Sigmoid colon (tissue), 7 donors: ENCODE measurements around the gene LINGO4. TPM values are rescaled to one million over a fixed set of nuclear protein-coding genes. Genes with fewer than 3 reads are reported as not detected.

Experiments
- DNase-seq: peaks from one replicate; pipeline ENCODE4 v3.0.0-alpha.2; 2019
- H3K27ac ChIP-seq, 4 donors: fragments of 200-600 bp; sonication (generic); one replicate each; pipeline ENCODE4 v1.5.1; 2016 to 2019; ENCODE audit warnings: mild to moderate bottlenecking in 1 of 4
- H3K27me3 ChIP-seq, 3 donors: fragments of 200-600 bp; sonication (generic); one replicate each; pipeline ENCODE4 v1.5.1; 2019; ENCODE audit warnings: mild to moderate bottlenecking in 1 of 3
- H3K36me3 ChIP-seq, 4 donors: fragments of 200-600 bp; sonication (generic); one replicate each; pipeline ENCODE4 v1.5.1; 2016 to 2019
- H3K4me1 ChIP-seq, 4 donors: fragments of 200-600 bp; sonication (generic); one replicate each; pipeline ENCODE4 v1.5.1; 2017 to 2019
- H3K4me3 ChIP-seq, 4 donors: fragments of 200-600 bp; sonication (generic); one replicate each; pipeline ENCODE4 v1.5.1; 2017 to 2019; ENCODE audit warnings: mild to moderate bottlenecking in 2 of 4, moderate library complexity in 1 of 4
- H3K9me3 ChIP-seq, 4 donors: fragments of 200-600 bp in 3 of 4; sonication (generic) in 3 of 4; one replicate each; pipeline versions ENCODE4 v1.5.1 to v1.6.1; 2013 to 2019
- EP300 ChIP-seq, 4 donors: sonication (generic); formaldehyde crosslinking; IDR thresholded peaks; one replicate each; pipeline ENCODE4 v1.6.1; 2017; ENCODE audit warnings: antibody characterized with exemption in 4 of 4
- POLR2A ChIP-seq, 2 donors: fragments of 450-650 bp; IDR thresholded peaks; one replicate each; pipeline ENCODE4 v1.6.1; 2016; ENCODE audit warnings: antibody characterized with exemption in 2 of 2, mild to moderate bottlenecking in 2 of 2, moderate library complexity in 2 of 2
- POLR2AphosphoS5 ChIP-seq, 4 donors: sonication (generic); formaldehyde crosslinking; IDR thresholded peaks; one replicate each; pipeline ENCODE4 v1.6.1; 2017; ENCODE audit warnings: antibody characterized with exemption in 4 of 4
- WGBS, 2 donors: extraction: QIAGEN DNeasy Blood & Tissue Kit; methylation state at CpG; one replicate each; pipeline ENCODE4 v1.1.7; 2013; 5-methylcytosine and 5-hydroxymethylcytosine counted together
- intact Hi-C: fragments of 100-400 bp; cut with DNase I; formaldehyde crosslinking; loops from one replicate; pipeline ENCODE4 v1.15.1; 2023
- polyA plus RNA-seq, 3 donors: library from polyadenylated mRNA; stranded (reverse); fragments of 200-250 nt; gene quantifications; one replicate each; pipeline ENCODE4 v1.2.3, GENCODE V29; 2013
- total RNA-seq, 4 donors: library from RNA; depleted of rRNA; stranded (reverse); fragments of >200 nt; gene quantifications; one replicate each; pipeline ENCODE4 v1.1.0, GENCODE V29; 2016
- TF ChIP-seq, protein P1 (sequence below), 4 experiments: fragments of 450-650 bp in 3 of 4; fragments of 200-600 bp in 1 of 4; IDR thresholded peaks; one replicate each; pipeline ENCODE4 v1.5.1; 2016 to 2019; ENCODE audit warnings: antibody characterized with exemption in 4 of 4, mild to moderate bottlenecking in 3 of 4, moderate library complexity in 2 of 4
- donor health status: healthy with polysubstance abuse.
- donor health status: Bipolar disorder and iron deficiency.
- donor health status: healthy.

The LINGO4 gene
- total and polyA plus RNA-seq, 7 donors, result 0.13 to 0.16 TPM; not detected in 5

DNA sequence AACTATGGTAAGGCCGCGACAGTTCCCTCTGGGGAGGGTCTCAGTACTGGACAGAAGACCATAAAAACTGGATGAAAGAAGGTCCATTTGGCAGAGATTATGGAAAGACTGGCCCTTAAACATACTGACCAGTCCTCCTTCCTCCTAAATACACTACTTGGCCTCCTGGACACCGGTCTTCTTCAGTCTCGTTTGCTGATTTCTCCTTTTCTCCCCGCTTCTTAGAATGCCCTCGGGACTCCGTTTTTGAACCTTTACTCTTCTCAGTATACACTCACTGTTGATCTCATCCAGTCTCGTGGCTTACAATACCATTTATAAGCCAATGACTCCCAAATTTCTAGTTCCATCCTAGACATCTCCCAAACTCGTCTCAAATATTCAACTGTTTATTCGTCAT is 41.2 kb downstream of the LINGO4 start:
- peak overlapping the region; percentile 62 to 83 (median 74) for H3K4me3 ChIP-seq

DNA sequence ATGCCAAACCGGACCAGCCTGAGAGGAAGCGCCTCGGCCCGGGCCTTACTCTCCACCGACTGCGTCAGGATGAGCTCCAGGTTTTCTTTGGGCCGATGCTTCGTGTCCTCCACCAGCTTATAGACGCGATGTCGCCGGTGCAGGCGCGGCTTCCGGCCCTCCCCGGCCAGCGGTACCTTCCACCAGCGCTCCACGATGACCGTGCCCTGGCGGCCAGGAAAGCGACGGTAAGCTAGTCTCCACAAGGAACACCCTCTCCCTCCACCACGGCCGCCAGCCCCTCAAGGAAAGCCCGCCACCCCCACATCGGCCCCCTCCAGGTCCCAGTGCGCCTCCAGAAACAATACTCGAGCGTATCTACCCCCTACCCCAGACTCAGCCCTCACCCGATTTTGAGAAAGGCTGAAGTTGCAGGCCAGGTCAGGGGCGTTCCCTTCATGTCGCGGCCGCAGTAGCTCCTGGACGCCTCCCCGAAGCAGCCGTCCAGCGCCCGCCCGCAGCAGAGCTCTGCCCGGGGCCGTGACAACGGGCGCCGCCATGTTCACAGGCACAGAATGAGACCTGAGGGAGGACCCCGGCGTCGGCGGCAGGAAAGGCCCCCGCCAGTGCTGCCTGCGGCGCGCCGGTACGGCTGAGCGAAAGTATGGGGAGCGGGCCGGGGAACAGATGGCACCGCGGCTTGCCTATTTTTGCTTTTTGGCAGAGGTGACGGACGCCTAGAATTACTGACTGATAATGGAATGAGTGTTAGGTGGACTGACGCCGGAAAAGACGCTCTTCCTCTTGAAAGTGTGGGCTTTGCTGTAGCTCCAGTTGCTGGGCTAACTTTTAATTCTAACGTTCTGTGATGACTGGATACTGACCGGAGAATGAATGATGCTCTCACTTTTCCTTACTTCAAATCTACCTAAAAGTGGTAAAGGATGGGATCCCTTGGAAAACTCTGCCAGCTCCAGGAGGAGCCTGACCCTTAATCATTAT is 42.0 kb downstream of the LINGO4 start, which contains the start of gene MRPL9:
MRPL9 (minus strand) TSS at position 556 of the 981 bp plus-strand sequence; CDS start at position 539, 17 bp downstream.
- peak; percentile 88 for DNase-seq
- 1% methylated on average over 68 of the region's 68 CpGs for WGBS, 2 donors
- H3K4me3 ChIP-seq, result peak within 1 kb of the TSS; percentile 62 to 83 (median 74)
- peak within 1 kb of the TSS; percentile 80 to 92 (median 88) for H3K27ac ChIP-seq
- no peaks in the 10 kb centered on the region for H3K27me3 ChIP-seq
- peaks cover 0 to 15% (median 9%) of the 10 kb centered on the region in 4 donors for H3K4me1 ChIP-seq
- H3K9me3 ChIP-seq, result no peaks in the 10 kb centered on the region
- peaks cover 0 to 41% (median 16%) of the 10 kb centered on the region in 4 donors for H3K36me3 ChIP-seq
- TF ChIP-seq POLR2A (IDR thresholded peaks at IDR 0.05) (peak in 1 of 2 donors; percentile 18), EP300 (IDR thresholded peaks at IDR 0.05) (no peak), POLR2AphosphoS5 (IDR thresholded peaks at IDR 0.05) (peak in 3 of 4 donors; percentile 50 to 65 (median 55))
- TF ChIP-seq, protein P1, sequence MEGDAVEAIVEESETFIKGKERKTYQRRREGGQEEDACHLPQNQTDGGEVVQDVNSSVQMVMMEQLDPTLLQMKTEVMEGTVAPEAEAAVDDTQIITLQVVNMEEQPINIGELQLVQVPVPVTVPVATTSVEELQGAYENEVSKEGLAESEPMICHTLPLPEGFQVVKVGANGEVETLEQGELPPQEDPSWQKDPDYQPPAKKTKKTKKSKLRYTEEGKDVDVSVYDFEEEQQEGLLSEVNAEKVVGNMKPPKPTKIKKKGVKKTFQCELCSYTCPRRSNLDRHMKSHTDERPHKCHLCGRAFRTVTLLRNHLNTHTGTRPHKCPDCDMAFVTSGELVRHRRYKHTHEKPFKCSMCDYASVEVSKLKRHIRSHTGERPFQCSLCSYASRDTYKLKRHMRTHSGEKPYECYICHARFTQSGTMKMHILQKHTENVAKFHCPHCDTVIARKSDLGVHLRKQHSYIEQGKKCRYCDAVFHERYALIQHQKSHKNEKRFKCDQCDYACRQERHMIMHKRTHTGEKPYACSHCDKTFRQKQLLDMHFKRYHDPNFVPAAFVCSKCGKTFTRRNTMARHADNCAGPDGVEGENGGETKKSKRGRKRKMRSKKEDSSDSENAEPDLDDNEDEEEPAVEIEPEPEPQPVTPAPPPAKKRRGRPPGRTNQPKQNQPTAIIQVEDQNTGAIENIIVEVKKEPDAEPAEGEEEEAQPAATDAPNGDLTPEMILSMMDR (IDR thresholded peaks at IDR 0.05), result no peak
- intact Hi-C loops, result no loop called here

More for the DNA sequence above, 41.2 kb downstream of the LINGO4 start:
- DNase-seq, result no peak
- peaks cover 0 to 15% (median 9%) of the 10 kb centered on the region in 4 donors for H3K4me1 ChIP-seq
- H3K27ac ChIP-seq, result peak overlapping the region; percentile 80 to 92 (median 88)
- H3K36me3 ChIP-seq, result peaks cover 0 to 33% (median 16%) of the 10 kb centered on the region in 4 donors
- no peaks in the 10 kb centered on the region for H3K27me3 ChIP-seq
- WGBS, 2 donors, result 50 to 53% methylated on average over 10 of the region's 10 CpGs
- H3K9me3 ChIP-seq, result no peaks in the 10 kb centered on the region
- TF ChIP-seq POLR2AphosphoS5 (IDR thresholded peaks at IDR 0.05), result no peak
- TF ChIP-seq EP300 (IDR thresholded peaks at IDR 0.05), result no peak
- TF ChIP-seq POLR2A (IDR thresholded peaks at IDR 0.05), result no peak
- TF ChIP-seq, protein P1 (IDR thresholded peaks at IDR 0.05), result no peak
- intact Hi-C loops, result no loop called here

DNA sequence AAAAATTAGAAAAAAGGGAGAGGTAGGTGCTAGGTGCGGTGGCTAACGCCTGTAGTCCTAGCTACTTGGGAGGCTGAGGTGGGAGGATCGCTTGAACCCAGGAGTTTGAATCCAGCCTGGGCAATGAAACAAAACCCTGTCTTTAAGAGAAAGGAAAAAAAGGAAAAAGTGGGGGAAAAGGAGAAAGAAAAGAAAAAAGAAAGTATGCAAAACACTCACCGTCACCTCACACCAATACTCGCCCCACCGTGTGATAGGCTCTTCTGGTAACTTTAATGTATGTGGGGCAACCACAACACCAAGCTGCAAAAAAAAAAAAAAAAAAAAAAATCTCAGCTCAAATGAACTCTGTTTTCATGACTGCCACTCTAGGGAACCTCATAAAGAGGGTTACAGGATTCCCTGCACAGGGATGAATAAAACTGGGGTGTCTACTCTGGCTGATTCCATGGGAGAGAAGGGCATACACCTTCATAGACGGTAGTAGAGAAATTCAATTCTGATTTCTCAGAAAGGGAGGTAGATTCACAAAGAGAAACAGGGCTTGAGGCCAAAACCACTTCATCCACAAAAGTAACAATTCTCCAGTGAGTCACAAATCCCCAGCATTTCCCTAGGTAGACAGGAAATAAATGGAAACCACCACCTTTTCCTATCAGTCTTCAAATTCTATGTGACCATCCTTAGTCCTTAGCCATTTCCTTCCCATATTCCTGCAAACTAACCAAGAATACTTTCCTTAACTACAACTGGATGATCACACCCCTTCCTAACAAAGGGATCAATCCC is 44.4 kb downstream of the LINGO4 start:
- no peak overlapping the region for H3K4me3 ChIP-seq
- no peaks in the 10 kb centered on the region for H3K27me3 ChIP-seq
- no peaks in the 10 kb centered on the region for H3K9me3 ChIP-seq
- 96% methylated on average over 7 of the region's 7 CpGs for WGBS, 2 donors
- TF ChIP-seq, protein P1 (IDR thresholded peaks at IDR 0.05), result no peak
- DNase-seq, result no peak
- H3K4me1 ChIP-seq, result peaks cover 0 to 15% (median 9%) of the 10 kb centered on the region in 4 donors
- no peak overlapping the region for H3K27ac ChIP-seq
- intact Hi-C loops, result no loop called here
- H3K36me3 ChIP-seq, result peaks cover 0 to 56% (median 16%) of the 10 kb centered on the region in 4 donors

DNA sequence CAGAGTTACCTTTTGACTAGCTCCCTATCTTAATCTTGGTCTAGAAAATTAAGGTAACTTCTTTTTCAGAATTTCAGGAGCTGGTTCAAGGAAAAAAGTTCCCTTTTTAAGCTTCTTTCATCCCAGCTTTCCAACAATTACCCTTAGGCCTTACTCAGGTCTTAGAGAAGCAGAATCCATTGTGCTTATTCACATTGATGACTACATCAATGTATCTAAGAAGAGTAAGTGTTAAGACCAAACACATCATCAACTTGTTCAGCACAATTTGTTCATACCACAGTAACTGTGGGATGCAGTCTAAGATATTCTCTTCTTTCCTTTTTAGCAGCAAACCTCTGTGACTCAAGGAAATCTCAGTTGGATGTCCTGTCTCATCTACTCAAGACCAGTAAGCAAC is 46.0 kb downstream of the LINGO4 start:
- intact Hi-C loops, result no loop called here
- peaks cover 0 to 58% (median 16%) of the 10 kb centered on the region in 4 donors for H3K36me3 ChIP-seq
- no peak overlapping the region for H3K4me3 ChIP-seq
- H3K27ac ChIP-seq, result no peak overlapping the region
- peaks cover 0 to 13% (median 7%) of the 10 kb centered on the region in 4 donors for H3K4me1 ChIP-seq
- DNase-seq, result no peak
- no peaks in the 10 kb centered on the region for H3K27me3 ChIP-seq
- TF ChIP-seq EP300 (IDR thresholded peaks at IDR 0.05), result no peak
- TF ChIP-seq, protein P1 (IDR thresholded peaks at IDR 0.05), result no peak
- no peak for TF ChIP-seq POLR2A (IDR thresholded peaks at IDR 0.05)
- no peak for TF ChIP-seq POLR2AphosphoS5 (IDR thresholded peaks at IDR 0.05)
- no peaks in the 10 kb centered on the region for H3K9me3 ChIP-seq
